Measurements from ENCODE around the gene ATF4. TPM values are rescaled to one million over a fixed set of nuclear protein-coding genes. Genes with fewer than 3 reads are reported as not detected.

Gene ATF4
- total RNA-seq, 1 experiment from 2014 or later, result 177 TPM

- TF ChIP-seq TCF7L2 (IDR thresholded peaks at IDR 0.05; ENCODE audit: low read depth, low read length), result no peak
- TF ChIP-seq REST (IDR thresholded peaks at IDR 0.05; ENCODE audit: insufficient read depth in 1 of 2, low read depth in 2 of 2, low read length in 1 of 2), result no peak
- TF ChIP-seq SIN3A (IDR thresholded peaks at IDR 0.05; ENCODE audit: borderline replicate concordance, insufficient read depth, low read depth, low read length), result no peak
- TF ChIP-seq POLR2AphosphoS5 (IDR thresholded peaks at IDR 0.05; ENCODE audit: low read depth, low read length), result no peak
- TF ChIP-seq CTCF (IDR thresholded peaks at IDR 0.05), result no peak
- Histone ChIP-seq H3K27me3 (ENCODE audit: control insufficient read depth, insufficient read depth, low read length) (no peaks in the 10 kb centered on the region), H3K36me3 (ENCODE audit: control insufficient read depth, insufficient read depth, low read length) (no peaks in the 10 kb centered on the region), H3K4me1 (ENCODE audit: control insufficient read depth, insufficient read depth, low read length) (no peaks in the 10 kb centered on the region), H3K27ac (ENCODE audit: low read length) (no peak overlapping the region), H3K4me3 (ENCODE audit: low read depth in 2 of 2, low read length in 2 of 2) (no peak overlapping the region), H3K9me3 (ENCODE audit: control insufficient read depth, insufficient read depth, low read depth, low read length) (no peaks in the 10 kb centered on the region)
- ChIA-PET CTCF (no interaction called here), POLR2A (no interaction called here)
- DNase-seq (ENCODE audit: low read depth, low spot score), result no peak
- no peak for ATAC-seq
- no TSS peak for BruUV-seq (replicated peaks)
- intact Hi-C loops (cut with micrococcal nuclease; ENCODE audit: unreplicated experiment), result no loop called here
- in situ Hi-C loops (cut with HindIII; ENCODE audit: low pct_unique_long_range_greater_than_20kb, low sequenced_read_pairs), result no loop called here
These were observed 48.1 kb downstream of the ATF4 start for GRCh38 chr22:39568278-39568981.

- Histone ChIP-seq H3K27me3 (ENCODE audit: control insufficient read depth, insufficient read depth, low read length) (no peaks in the 10 kb centered on the region), H3K4me1 (ENCODE audit: control insufficient read depth, insufficient read depth, low read length) (no peaks in the 10 kb centered on the region), H3K9me3 (ENCODE audit: control insufficient read depth, insufficient read depth, low read depth, low read length) (no peaks in the 10 kb centered on the region), H3K27ac (ENCODE audit: low read length) (no peak overlapping the region), H3K4me3 (ENCODE audit: low read depth in 2 of 2, low read length in 2 of 2) (no peak overlapping the region), H3K36me3 (ENCODE audit: control insufficient read depth, insufficient read depth, low read length) (no peaks in the 10 kb centered on the region)
- in situ Hi-C loops (cut with HindIII; ENCODE audit: low pct_unique_long_range_greater_than_20kb, low sequenced_read_pairs) (no loop called here), intact Hi-C loops (cut with micrococcal nuclease; ENCODE audit: unreplicated experiment) (no loop called here)
- no TSS peak for BruUV-seq (replicated peaks)
- ChIA-PET POLR2A (no interaction called here), CTCF (no interaction called here)
- DNase-seq (ENCODE audit: low read depth, low spot score), result no peak
- ATAC-seq, result no peak
- no peak for TF ChIP-seq POLR2AphosphoS5 (IDR thresholded peaks at IDR 0.05; ENCODE audit: low read depth, low read length)
- no peak for TF ChIP-seq CTCF (IDR thresholded peaks at IDR 0.05)
- TF ChIP-seq TCF7L2 (IDR thresholded peaks at IDR 0.05; ENCODE audit: low read depth, low read length), result no peak
- TF ChIP-seq REST (IDR thresholded peaks at IDR 0.05; ENCODE audit: insufficient read depth in 1 of 2, low read depth in 2 of 2, low read length in 1 of 2), result no peak
- TF ChIP-seq SIN3A (IDR thresholded peaks at IDR 0.05; ENCODE audit: borderline replicate concordance, insufficient read depth, low read depth, low read length), result no peak
These were observed 48.7 kb downstream of the ATF4 start for GRCh38 chr22:39569066-39569465.

Measured in Panc1 (cell line).